HG03342 (cell line): ENCODE measurements around the gene MAP3K8.
A peak's percentile ranks its signal among the peaks of the same experiment; 100 is the strongest.
"Not testable (repeated sequence)": the region's sequence is repeated elsewhere in the genome, so short reads cannot be mapped to it uniquely, and the experiment has no call there.

ENCODE experiments used
- ATAC-seq: cut with Tn5 transposase; IDR thresholded peaks from one replicate; pipeline ENCODE4 v1.9.1; 2021; ENCODE audit warnings: mild to moderate bottlenecking, moderate library complexity; ENCODE audit not compliant: unreplicated experiment

Gene MAP3K8

GRCh38 chr10:30443049-30443448 lies 9.1 kb downstream of the MAP3K8 start:
- ATAC-seq: no peak

- no peak for ATAC-seq
These were observed 11.7 kb downstream of the MAP3K8 start for GRCh38 chr10:30445711-30446110.

GRCh38 chr10:30447125-30447799 lies 13.3 kb downstream of the MAP3K8 start:
- ATAC-seq: no peak

- no peak for ATAC-seq
These were observed 14.1 kb downstream of the MAP3K8 start for GRCh38 chr10:30448092-30448491.

- no peak for ATAC-seq
These were observed 20.0 kb downstream of the MAP3K8 start for GRCh38 chr10:30453764-30454527.

- no peak for ATAC-seq
These were observed 20.9 kb downstream of the MAP3K8 start for GRCh38 chr10:30454744-30455510.

- ATAC-seq: peak; percentile 54
These were observed 21.8 kb downstream of the MAP3K8 start for GRCh38 chr10:30455816-30456215.

- peak; percentile 65 for ATAC-seq
These were observed 22.3 kb downstream of the MAP3K8 start for GRCh38 chr10:30456266-30456665.

- no peak for ATAC-seq
These were observed 25.3 kb downstream of the MAP3K8 start for GRCh38 chr10:30459283-30459682.

GRCh38 chr10:30460121-30460520 lies 26.1 kb downstream of the MAP3K8 start:
- ATAC-seq: no peak

- no peak for ATAC-seq
These were observed 28.5 kb downstream of the MAP3K8 start for GRCh38 chr10:30462513-30462912.

- ATAC-seq: no peak
These were observed 30.0 kb downstream of the MAP3K8 start for GRCh38 chr10:30463944-30464451.

- no peak for ATAC-seq
These were observed 30.7 kb downstream of the MAP3K8 start for GRCh38 chr10:30464675-30465074.

- ATAC-seq: no peak
These were observed 32.5 kb downstream of the MAP3K8 start for GRCh38 chr10:30466445-30466844.

- no peak for ATAC-seq
These were observed 33.8 kb downstream of the MAP3K8 start for GRCh38 chr10:30467651-30468338.

GRCh38 chr10:30472414-30473155 lies 38.6 kb downstream of the MAP3K8 start:
- no peak for ATAC-seq

- ATAC-seq: not testable (repeated sequence)
These were observed 41.5 kb downstream of the MAP3K8 start for GRCh38 chr10:30475515-30475914.

- no peak for ATAC-seq
These were observed 42.6 kb downstream of the MAP3K8 start for GRCh38 chr10:30476511-30477155.

- not testable (repeated sequence) for ATAC-seq
These were observed 45.5 kb downstream of the MAP3K8 start for GRCh38 chr10:30479513-30479912.

- ATAC-seq: no peak
These were observed 47.6 kb downstream of the MAP3K8 start for GRCh38 chr10:30481603-30482002.
